A673 (cell line): ENCODE data around the gene LRCH1. TPM values are rescaled to one million over a fixed set of nuclear protein-coding genes. Genes with fewer than 3 reads are reported as not detected.

ENCODE experiments used
- BruUV-seq: library from RNA; stranded (reverse); fragments of 400-500 nt; replicated peaks from 2 replicates; lab custom pipeline; 2021; lab: Mats Ljungman, UMichigan
- CTCF ChIA-PET: fragments of 300-600 bp; sonication (Branson Sonifier 250); formaldehyde crosslinking; loops from one replicate; lab custom pipeline; 2022; ENCODE audit warnings: antibody characterized with exemption; lab: Charles Lee
- POLR2A ChIA-PET: fragments of 300-600 bp; sonication (Branson Sonifier 250); formaldehyde crosslinking; loops from one replicate; lab custom pipeline; 2022; ENCODE audit warnings: antibody characterized with exemption; ENCODE audit not compliant: low non-redundant PET; lab: Charles Lee
- DNase-seq: peaks from one replicate; pipeline ENCODE4 v3.0.0-alpha.2; 2015; ENCODE audit warnings: low spot score
- H3K27ac ChIP-seq: fragments of 200-600 bp; sonication (generic); 2 replicates; pipeline ENCODE4 v1.5.1; 2016; ENCODE audit warnings: mixed run types, low read depth, mild to moderate bottlenecking, mixed read lengths, antibody characterized with exemption, low read length; ENCODE audit not compliant: poor library complexity, severe bottlenecking
- H3K27me3 ChIP-seq: fragments of 200-600 bp; sonication (generic); replicated peaks from 2 replicates; pipeline ENCODE4 v1.6.1; 2017; ENCODE audit warnings: mixed run types, low read depth, mild to moderate bottlenecking, mixed read lengths, antibody characterized with exemption, low read length; ENCODE audit not compliant: insufficient read depth, poor library complexity
- H3K36me3 ChIP-seq: fragments of 200-600 bp; sonication (generic); 2 replicates; pipeline ENCODE4 v1.6.1; 2016; ENCODE audit warnings: mixed run types, mild to moderate bottlenecking, mixed read lengths, antibody characterized with exemption, low read length; ENCODE audit not compliant: insufficient read depth, poor library complexity, severe bottlenecking
- H3K4me1 ChIP-seq: fragments of 200-600 bp; sonication (generic); 2 replicates; pipeline ENCODE4 v1.6.1; 2017; ENCODE audit warnings: mixed run types, mild to moderate bottlenecking, mixed read lengths, antibody characterized with exemption, low read length; ENCODE audit not compliant: insufficient read depth, poor library complexity, severe bottlenecking
- H3K4me3 ChIP-seq: fragments of 200-600 bp; sonication (generic); 2 replicates; pipeline ENCODE4 v1.5.1; 2016; ENCODE audit warnings: low read depth, mixed run types, mild to moderate bottlenecking, mixed read lengths, low read length; ENCODE audit not compliant: poor library complexity, severe bottlenecking
- H3K9me3 ChIP-seq: fragments of 200-600 bp; sonication (generic); 2 replicates; pipeline ENCODE4 v1.6.1; 2016; ENCODE audit warnings: mixed run types, low read depth, mild to moderate bottlenecking, mixed read lengths, antibody characterized with exemption, low read length; ENCODE audit not compliant: poor library complexity, severe bottlenecking
- EZH2 ChIP-seq: fragments of 200-600 bp; sonication (generic); IDR thresholded peaks from 2 replicates; pipeline ENCODE4 v1.6.1; 2017; ENCODE audit warnings: borderline replicate concordance, low read depth, mild to moderate bottlenecking, mixed read lengths, antibody characterized with exemption, low read length; ENCODE audit not compliant: poor library complexity, severe bottlenecking
- intact Hi-C: fragments of 100-400 bp; cut with micrococcal nuclease; formaldehyde crosslinking; loops from one replicate; pipeline ENCODE4 v1.10.0; 2022; ENCODE audit not compliant: unreplicated experiment
- total RNA-seq: library from RNA; stranded (reverse); gene quantifications from 2 replicates; pipeline ENCODE4 v1.2.3, GENCODE V29; 2021
- TF ChIP-seq, protein P1 (sequence below): fragments of 300-800, 200-600 bp; sonication (generic); conservative IDR thresholded peaks from 2 replicates; pipeline ENCODE4 v1.5.1; 2017; ENCODE audit warnings: low read depth, mild to moderate bottlenecking, antibody characterized with exemption, low read length, moderate library complexity, mixed read lengths

LRCH1 gene
- total RNA-seq, 1 experiment from 2014 or later = 25.3 TPM

DNA sequence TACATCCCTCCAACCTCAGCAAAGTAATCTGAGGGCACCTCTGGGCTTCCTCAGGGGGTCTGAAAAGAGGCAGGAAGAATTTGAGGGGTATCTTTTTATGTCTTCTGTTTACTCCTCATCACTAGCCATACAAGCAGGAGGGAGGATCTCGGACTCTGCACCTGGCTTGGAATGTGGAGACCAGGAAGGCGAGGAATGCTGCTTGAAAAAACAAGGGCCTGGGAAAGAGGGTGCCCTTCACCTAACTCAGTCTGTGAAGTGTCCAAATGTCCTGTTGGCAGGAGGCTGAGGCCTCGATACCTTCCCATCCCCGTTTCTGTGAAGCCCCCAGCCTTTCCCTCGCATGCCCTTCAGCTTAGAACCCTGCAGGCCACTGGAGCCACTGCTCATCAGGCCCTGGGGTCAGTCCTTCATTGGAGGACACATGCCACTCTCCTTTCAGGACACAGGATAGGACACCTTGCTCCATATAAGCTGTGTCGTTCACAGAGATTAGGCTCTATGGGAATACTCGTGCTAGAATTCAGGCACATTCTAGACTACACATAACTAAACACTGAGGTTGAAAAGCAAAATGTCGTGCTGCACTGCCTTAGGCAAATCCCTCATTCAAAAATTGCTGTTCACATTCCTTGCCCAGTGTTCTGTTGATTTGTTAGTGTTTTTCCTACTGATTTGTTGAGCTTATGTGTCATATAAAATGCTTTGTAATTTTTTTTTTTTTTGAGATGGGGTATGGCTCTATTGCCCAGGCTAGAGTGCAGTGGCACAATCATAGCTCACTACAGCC, 194.3 kb downstream of the LRCH1 start:
- H3K9me3 ChIP-seq = no peaks in the 10 kb centered on the region
- ChIA-PET CTCF (interaction anchor here (0.6 kb wide), 1 partner anchor 392 kb away, joined by 4 read pairs; no protein-coding TSS in a partner anchor), POLR2A (no interaction called here)
- DNase-seq = no peak
- H3K4me3 ChIP-seq = no peak overlapping the region
- no peak overlapping the region for H3K27ac ChIP-seq
- H3K4me1 ChIP-seq = peaks cover 10% of the 10 kb centered on the region
- H3K36me3 ChIP-seq = peaks cover 19% of the 10 kb centered on the region
- H3K27me3 ChIP-seq = no peaks in the 10 kb centered on the region
- intact Hi-C loops = no loop called here
- TF ChIP-seq EZH2 = no peak
- TF ChIP-seq, protein P1, sequence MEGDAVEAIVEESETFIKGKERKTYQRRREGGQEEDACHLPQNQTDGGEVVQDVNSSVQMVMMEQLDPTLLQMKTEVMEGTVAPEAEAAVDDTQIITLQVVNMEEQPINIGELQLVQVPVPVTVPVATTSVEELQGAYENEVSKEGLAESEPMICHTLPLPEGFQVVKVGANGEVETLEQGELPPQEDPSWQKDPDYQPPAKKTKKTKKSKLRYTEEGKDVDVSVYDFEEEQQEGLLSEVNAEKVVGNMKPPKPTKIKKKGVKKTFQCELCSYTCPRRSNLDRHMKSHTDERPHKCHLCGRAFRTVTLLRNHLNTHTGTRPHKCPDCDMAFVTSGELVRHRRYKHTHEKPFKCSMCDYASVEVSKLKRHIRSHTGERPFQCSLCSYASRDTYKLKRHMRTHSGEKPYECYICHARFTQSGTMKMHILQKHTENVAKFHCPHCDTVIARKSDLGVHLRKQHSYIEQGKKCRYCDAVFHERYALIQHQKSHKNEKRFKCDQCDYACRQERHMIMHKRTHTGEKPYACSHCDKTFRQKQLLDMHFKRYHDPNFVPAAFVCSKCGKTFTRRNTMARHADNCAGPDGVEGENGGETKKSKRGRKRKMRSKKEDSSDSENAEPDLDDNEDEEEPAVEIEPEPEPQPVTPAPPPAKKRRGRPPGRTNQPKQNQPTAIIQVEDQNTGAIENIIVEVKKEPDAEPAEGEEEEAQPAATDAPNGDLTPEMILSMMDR = no peak
- no TSS peak for BruUV-seq

DNA sequence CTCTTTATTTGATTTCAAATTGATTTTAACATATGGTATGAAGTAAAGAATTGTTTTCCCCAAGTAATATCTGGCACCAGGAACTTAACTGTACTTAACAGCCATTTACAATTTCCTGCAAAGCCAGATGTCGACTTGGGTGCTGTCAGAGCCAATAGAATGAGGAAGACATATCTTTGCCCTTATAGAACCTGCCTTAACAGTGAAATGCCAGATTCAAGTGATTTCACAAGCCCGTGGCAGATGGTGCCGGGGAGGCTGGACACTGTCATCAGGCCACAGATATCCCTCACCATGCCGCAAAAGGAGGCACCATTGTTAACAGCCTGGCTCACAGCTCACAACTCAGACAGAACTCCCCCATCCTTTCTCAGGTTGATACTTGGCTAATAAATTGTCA, 195.3 kb downstream of the LRCH1 start:
- Histone ChIP-seq H3K27ac (no peak overlapping the region), H3K36me3 (peaks cover 19% of the 10 kb centered on the region), H3K9me3 (no peaks in the 10 kb centered on the region), H3K4me3 (no peak overlapping the region), H3K4me1 (peaks cover 3% of the 10 kb centered on the region), H3K27me3 (no peaks in the 10 kb centered on the region)
- TF ChIP-seq EZH2 = no peak
- ChIA-PET CTCF (no interaction called here), POLR2A (no interaction called here)
- DNase-seq = no peak
- BruUV-seq = no TSS peak
- intact Hi-C loops = no loop called here

DNA sequence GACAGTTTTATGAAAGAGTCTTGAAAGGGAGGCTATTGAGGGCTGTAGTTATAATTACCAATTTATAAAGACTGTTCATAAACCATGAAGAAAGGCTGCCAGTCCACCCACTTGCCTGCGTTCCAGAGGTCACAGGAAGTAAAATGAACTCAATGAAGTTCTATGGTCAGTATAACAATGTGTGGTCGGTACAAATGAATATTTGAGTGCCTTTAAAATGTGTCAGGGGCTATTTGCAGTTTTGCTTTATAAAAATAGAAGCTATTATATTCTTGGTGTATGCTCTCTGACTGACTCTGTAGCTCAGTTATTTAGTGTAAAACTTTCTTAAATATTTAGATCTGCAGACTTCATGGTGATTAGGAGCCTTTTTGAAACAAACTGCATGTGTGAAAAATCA, 197.0 kb downstream of the LRCH1 start:
- CTCF ChIA-PET = no interaction called here
- no TSS peak for BruUV-seq
- no peaks in the 10 kb centered on the region for H3K27me3 ChIP-seq
- H3K4me3 ChIP-seq = no peak overlapping the region
- POLR2A ChIA-PET = no interaction called here
- no peaks in the 10 kb centered on the region for H3K4me1 ChIP-seq
- TF ChIP-seq, protein P1 = no peak
- TF ChIP-seq EZH2 = no peak
- no peak overlapping the region for H3K27ac ChIP-seq
- no peaks in the 10 kb centered on the region for H3K9me3 ChIP-seq
- no peak for DNase-seq
- intact Hi-C loops = no loop called here
- peaks cover 12% of the 10 kb centered on the region for H3K36me3 ChIP-seq
